PC-3 (cell line): Measurements from ENCODE around the gene XPO5.
"Not testable (repeated sequence)": the region's sequence is repeated elsewhere in the genome, so short reads cannot be mapped to it uniquely, and the experiment has no call there.

Experiments used
- CTCF ChIP-seq: fragments of 300-600 bp; sonication (generic); conservative IDR thresholded peaks from 2 replicates; pipeline ENCODE4 v1.5.1; 2017; ENCODE audit warnings: antibody characterized with exemption, low read depth, mild to moderate bottlenecking, low read length
- EZH2 ChIP-seq: fragments of 300-600 bp; sonication (generic); IDR thresholded peaks from one replicate; pipeline ENCODE4 v1.6.1; 2017; ENCODE audit warnings: antibody characterized with exemption, mild to moderate bottlenecking, low read length; ENCODE audit not compliant: unreplicated experiment
- EZH2phosphoT487 ChIP-seq: fragments of 300-600 bp; sonication (generic); IDR thresholded peaks from 2 replicates; pipeline ENCODE4 v1.6.1; 2018; ENCODE audit warnings: mild to moderate bottlenecking, antibody characterized with exemption, low read length, borderline replicate concordance

GRCh38 chr6:43538986-43539385 lies 36.9 kb downstream of the XPO5 start:
- not testable (repeated sequence) for TF ChIP-seq EZH2, CTCF, EZH2phosphoT487
